Activated T-cell treated with anti-CD3 and anti-CD28 coated beads for 4 hours (primary cell): Measurements from ENCODE around the gene FGF14.
"Not testable (repeated sequence)": the region's sequence is repeated elsewhere in the genome, so short reads cannot be mapped to it uniquely, and the experiment has no call there.

Experiments
- DNase-seq: peaks from one replicate; pipeline ENCODE4 v3.0.0-alpha.2; 2020

Gene FGF14

DNA sequence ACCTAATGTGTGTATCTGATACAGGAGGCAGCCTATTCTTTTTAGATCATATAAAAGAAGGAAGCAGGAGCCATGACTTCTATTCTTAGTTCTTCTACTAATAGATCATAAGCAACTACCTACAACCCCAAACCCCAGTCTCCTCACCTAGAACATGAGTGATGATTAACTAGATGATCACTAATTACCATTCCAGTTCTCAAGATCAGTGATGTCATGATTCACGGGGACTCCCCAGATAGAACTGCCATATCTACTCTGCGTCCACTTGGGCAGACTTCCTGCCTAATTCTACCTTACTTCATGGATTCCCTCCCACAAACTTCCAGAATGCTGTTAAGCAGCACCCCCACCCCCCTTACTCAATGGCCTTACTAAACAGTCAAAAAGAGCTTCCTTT is 380.1 kb downstream of the FGF14 start:
- no peak for DNase-seq

DNA sequence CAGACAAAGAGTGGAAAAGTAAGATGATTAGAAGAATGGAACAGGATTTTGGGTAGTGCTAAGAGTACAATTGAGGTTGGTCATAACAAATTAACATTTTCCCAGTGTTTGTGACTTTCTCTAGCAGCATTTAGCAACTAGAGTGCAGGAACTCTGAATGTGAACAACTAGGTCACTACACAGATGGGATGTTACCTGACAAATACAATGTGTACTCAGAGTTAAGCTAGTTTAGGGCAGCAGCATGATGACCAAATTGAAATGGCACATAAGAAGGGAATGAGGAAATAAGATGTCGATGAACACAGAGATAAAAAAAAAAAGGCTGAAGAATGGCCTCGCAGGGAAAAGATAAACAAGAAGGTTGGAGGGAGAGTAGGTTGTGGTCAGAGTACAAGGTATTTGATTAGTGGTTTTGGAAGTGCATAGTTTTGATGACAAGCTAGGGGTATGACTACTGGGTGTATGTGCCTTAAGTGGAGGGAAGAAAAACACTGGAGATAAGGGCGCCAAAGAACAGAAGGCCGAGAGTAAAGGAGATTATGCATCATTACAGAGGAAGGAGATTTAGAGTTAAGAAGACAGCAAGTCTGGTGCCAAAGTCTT is 381.1 kb downstream of the FGF14 start:
- no peak for DNase-seq

DNA sequence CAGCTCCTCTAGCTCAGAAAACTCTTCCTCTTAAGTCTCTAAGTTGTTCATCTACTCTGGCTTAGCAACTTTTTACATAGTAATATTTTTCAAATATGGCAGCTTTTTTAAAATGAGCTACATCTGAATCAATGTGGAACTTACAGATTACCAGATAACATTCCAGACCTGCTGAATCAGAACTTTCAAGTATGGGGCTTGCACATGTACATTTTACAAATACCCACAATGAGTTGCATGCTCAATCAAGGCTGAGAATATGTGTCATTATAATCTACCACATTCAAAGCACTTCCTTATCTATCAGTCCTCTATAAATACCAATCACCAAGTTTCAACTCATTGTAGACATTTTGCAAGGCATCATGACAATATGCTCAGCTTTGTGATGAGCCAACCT is 383.1 kb downstream of the FGF14 start:
- DNase-seq = no peak

DNA sequence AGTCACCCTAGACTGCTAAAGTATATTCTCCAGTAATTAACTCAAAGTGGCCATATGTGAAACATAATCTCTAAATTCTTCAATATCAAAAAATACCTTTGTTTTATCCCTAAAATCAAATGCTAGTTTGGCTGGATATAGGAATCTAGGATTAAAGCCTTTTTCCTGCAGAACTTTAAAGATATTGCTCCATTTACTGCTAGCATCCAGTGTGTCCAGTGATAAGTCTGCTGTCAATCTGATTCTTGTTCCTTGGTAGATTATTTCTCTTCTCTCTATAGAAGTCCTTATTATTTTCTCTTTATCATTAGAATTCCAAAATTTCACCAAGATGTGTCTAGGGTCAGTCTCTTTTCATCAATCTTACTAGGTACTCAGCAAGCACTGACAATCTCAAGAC is 384.6 kb downstream of the FGF14 start:
- DNase-seq = no peak

DNA sequence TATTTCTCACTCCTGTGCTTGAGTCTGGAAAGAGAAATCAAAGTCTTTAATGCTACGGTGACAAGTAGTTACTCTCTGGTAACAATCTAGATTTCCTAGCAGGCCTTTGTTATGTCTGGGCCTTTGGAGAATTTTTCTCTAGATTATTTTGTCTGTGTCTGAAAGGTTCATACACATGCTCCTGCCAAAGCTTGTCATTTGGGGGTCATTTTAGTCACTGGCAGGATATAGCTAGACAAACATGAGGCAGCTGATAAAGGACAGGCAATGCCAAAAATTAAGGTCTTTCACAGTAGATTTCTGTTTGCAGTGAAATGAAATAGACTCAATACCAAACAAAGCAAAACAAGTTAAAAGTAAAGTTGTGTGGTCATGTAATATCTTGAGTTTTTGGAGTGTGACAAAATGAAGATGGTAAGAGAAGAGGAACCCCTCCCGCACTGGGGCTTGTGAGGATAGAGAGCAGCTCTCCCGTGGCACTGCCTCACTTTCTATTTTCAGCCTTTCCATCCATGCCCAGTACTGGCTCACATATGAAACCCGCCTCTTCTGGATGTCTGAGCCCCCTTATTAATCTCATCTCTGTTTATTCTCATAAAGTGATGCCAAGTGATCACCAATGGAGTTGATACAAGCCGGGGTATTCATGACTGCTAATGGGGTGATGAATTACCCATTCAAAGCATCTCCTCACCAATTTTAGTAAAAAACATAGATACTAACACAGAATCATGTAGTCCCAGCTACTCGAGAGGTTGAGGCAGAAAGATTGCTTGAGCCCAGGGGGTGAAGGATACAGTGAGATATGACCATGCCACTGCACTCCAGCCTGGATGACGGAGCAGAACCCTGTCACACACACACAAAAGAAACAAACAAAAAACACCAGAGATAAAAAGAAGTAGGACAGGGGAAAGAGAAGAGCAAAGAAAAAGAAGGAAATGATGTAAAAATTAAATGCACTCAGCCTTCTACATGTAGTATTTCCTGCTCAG is 389.3 kb downstream of the FGF14 start:
- no peak for DNase-seq

DNA sequence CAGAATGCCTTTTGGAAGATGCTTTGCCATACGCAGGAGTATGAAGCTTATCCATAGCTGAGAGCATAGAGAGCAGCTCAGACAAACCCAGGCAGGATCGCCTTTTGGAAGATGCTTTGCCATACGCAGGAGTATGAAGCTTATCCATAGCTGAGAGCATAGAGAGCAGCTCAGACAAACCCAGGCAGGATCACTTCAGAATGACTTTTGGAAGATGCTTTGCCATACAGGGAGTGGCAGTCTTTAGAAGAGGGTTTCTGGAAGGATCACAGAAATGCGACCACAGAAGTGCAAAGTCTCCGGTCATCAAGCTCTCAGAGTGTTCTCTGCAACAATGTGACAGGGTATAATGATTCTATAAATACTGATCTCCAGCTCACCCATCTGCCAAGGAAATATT is 390.4 kb downstream of the FGF14 start:
- not testable (repeated sequence) for DNase-seq

DNA sequence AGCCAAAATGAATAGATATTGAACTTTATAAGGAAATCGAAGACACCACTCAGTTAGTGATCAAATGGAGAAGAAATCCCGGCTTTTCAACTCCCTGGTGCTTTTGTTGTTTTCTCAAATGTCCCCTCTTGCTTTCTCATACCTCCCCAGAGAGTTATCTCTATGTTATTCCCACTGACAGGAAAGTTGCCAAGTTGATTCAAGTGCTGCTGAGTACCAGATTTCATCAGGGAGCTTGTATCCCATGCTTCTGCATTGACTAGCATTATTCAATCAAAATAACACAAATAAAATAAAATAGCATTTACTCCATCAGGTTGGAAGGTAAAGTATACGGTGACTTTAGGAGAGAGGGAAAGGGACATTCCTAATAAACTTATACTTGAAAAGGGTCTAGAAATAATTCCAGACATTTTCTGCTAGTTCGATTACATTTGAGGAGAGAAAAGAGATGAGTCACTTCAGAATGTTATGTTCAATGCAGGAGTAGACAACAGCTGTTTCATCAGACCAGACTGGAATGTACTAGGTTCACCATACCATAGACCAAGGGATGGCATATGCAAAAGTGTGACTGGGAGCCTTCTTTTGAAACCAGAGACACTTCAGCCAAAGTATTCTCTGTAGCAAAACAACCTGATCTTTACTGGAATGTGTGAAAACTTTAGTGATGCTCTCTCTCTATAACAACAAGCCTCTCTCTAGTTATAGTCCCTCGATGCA is 397.8 kb downstream of the FGF14 start:
- no peak for DNase-seq

DNA sequence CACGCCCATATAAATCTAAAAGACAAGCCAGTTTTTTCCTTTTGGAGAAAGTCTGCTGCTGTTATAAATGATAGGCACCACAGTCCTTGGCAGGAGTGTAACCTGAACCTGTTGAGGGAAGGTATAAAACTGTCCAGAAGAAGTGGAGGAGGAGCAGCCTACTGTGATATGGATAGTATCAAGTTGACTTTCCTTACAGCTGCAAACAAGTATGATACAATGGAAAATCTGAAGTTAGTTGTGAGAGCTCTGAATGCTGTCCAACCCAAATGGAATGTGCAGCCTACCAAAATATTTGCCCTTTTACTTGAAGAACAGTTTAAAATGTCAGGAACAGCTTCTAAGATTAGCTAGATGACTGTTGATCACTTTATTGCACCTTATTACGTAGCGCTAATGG is 399.6 kb downstream of the FGF14 start:
- DNase-seq = no peak

DNA sequence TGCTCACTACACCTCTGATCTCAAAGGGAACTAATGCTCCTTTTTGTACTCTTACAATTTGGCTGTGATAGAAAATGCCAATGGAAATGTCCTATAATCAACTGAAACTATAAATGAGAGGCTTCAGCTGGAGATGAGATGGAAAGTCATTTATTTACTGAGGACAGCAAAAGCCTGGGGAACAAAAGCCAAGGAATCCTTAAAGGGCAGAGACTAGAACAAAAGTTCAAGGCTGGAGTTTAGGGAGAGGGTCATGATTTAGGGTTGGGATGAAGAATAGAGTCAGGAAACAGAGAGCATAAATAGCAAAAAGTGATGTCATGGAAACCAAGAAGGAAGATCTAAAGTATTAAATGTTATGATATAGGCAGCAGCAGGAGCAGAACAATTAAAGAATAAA is 401.1 kb downstream of the FGF14 start:
- DNase-seq = no peak

DNA sequence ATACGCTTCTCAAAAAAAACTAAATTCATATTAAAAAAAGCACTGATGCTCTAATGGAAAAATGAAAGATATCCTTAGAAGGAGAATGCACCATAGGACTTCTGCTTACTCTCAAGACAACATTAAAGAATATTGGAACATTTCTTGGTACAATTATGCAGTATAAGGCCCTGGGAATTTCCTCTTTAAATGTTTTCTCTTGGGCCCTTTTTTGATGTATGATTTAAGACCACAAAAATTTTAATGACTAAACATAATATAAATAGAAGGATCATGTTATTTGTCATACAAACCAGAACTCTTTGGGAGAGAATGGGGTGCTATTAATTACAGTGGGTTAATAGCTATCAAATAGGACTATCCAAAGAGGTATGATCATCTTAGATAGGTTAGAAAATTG is 403.7 kb downstream of the FGF14 start:
- no peak for DNase-seq

DNA sequence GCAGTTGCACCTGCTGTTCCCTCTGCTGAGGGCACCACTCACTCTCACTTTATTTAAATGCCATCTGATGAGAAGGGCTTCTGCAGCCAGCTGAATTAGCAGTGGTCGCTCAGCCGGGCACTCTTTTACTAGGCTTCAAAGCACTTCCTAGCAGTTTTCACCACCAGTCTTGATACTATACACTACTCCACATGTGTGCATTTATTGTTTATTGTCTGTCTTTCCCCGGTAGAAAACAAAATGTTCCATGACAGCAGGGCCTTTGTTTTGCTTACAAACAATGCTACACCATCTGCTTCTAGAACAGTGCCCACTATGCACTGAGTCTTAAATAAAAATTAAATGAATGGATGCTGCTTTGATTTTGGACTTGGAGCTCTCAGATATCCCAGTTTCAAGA is 404.9 kb downstream of the FGF14 start:
- no peak for DNase-seq

DNA sequence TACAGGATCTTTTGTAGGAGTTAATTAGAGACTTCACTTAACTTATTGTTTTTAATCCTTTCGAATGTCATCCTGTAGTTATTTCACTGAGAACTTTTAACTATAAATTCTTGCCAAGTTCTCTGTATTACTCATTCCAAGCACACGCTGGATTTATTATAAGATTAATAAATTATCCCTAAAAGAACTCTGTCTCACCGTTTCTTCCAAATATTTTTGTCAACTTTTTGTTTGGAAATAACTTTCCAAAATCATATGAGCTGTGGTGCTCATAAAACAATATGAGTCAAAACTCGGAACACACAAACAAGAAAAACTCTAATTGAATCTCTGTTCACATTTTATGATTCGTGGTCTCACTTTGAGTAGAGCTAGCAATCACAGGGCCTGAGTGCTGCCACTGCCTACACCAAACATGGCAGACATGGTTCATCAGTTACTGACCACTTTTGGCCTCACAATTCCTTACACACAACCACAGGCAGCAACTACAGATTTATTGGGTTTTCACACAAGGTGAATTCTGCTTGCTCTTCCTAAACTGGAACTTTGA is 412.0 kb downstream of the FGF14 start:
- no peak for DNase-seq

DNA sequence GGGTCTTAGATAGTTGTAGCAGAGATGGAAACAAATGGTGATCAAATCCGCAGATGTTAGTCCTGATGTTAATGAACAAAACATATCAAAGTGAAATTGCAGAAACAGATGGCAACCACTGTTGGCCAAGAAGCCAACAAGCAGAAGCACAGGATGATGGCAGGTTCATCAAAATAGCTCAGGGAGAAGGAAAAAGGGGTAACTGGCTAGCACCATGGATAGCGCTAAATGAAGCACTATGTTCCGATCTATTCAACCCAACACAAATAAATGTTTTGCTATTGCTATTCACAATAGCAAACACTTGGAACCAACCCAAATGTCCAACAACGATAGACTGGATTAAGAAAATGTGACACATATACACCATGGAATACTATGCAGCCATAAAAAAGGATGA is 413.7 kb downstream of the FGF14 start:
- DNase-seq = no peak

DNA sequence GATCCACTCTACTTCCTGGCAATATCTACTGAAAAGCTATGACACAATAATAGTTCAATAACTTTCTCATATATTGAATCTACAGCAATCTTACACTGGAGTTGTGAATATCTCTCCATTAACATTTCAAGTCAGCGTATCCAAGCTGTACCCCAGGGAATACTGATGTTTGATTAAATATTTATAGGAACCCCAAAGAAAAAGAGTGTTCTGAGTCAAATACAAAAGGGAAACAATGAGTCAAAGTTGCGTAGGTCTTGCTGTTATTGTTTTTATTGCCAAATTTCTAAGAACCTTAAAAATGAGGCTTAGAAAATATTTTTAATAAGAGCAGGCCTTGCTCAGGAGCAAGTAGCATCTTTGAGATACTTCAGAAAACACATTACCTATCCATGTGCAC is 415.5 kb downstream of the FGF14 start:
- DNase-seq = no peak

DNA sequence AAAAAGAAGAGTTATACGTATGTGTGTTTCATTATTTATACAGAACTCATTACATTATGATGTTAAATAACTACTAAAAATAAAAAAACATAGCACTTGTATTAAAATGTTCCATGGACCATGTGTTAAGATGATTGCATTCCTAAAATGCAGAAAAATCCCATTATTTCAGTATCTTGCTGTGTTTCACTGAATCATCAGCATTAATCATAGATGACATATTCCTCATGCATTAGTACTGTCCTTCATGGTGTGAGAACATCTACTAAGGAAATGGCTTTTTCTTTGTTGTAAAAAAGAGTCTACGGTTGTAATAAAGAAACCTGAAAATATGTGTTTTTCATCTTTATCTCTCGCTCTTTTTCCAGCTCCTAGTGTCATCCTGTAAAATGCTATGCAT is 416.5 kb downstream of the FGF14 start:
- no peak for DNase-seq

DNA sequence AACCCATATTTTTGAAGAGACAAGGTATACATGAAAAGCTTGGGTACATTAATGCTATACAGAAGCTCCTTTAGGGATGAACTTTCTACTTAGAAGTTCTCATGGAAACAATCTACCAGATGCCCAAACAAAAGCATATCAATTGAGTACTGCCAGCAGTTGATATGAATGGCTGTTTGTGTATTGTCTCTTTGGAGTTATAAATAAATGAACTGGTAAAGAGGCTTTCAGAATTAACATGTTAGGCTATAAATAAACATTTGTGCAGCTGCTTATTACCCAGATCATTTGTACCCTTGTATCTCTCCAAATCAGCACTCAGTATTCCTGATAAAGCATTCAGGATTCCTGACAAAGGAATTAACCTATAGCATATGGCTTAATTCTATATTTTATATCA is 418.9 kb downstream of the FGF14 start:
- DNase-seq = no peak

DNA sequence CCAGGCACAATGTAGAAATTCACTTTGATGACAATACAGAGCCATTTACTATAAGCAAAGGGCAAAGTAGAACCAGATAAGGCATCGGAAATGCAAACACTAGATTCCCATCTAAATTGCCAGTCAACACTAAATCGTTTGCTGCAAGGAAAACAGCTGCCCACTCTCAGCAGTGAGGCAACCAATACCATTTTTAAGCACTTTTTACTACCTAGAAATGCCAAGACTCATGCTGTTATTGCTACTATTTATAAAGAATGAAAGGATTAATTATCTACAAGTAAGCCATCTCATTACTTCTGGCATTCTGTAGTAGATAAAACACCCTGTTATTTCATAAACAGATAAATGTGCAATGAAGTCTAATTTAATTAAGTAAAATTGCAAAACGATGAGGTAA is 422.0 kb downstream of the FGF14 start:
- DNase-seq = no peak

DNA sequence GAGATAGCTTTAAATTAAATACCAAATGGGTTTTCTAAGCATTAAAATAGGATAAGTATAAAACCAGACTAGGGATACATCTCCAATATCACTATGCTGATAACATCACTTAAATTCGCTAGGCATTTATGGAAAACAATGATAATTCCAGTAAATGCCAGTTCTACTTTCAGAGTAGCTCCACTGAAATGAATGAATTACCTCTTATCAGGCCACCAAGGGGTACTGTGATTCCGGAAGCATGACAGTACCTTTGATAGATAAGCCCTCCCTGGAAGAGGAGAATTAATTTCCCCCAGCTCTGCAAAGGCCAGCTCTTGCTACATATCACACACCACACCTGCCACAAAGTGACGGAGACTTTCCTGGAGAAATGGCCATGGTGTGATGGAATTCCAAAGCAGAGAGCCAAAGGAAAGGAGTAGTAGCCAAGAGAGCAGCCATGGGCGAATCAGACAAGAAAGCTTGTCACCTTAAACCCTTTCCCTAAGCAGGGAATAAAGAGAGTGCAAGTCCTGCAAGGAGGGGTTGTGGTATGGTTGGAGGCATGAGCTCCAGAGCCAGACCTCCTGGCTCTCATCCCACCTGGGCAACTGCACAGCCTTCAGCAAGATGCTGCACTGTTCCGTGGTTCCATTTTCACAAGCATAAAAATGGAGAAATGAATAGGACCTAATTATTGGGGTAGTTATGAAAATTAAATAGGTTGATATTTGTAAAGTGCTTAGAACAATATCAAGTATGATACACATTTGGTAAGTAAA is 423.1 kb downstream of the FGF14 start:
- no peak for DNase-seq

DNA sequence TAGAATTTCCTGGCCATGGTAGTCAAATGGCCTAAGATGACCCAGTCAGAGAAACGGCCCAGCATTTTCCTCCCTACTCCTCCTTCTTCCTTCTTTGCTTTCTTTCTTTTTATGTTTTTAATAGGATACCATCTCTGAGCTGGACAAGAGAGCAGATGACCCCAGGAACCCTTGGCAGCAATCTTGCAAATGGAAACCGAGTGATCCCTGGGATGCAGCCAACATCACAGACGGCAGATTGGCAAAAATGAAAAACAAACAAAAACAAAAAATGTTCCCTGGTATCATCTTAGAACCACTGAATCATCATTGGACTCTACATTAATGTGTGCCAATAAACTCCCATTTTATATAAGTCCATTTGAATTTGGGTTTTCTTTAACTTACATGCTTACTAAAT is 424.4 kb downstream of the FGF14 start:
- no peak for DNase-seq

DNA sequence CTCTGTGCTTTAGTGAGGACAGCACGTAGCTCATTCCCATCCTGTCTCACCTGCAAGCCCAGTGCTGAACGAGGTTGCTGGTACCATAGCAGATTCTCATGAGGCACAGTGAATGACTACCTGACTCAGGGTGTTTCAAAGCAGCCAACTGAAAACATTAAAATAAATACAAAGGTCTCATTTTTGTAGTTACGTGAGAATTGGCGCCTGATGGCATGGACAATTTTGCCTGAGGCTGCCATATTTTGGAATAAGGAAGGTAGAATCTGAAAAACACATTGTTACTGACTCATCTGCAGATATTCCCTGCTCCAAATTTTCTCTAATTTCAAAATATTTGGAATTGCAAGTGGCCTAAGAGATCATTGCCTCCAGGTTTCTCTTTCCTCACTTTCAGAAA is 429.7 kb downstream of the FGF14 start:
- DNase-seq = no peak

DNA sequence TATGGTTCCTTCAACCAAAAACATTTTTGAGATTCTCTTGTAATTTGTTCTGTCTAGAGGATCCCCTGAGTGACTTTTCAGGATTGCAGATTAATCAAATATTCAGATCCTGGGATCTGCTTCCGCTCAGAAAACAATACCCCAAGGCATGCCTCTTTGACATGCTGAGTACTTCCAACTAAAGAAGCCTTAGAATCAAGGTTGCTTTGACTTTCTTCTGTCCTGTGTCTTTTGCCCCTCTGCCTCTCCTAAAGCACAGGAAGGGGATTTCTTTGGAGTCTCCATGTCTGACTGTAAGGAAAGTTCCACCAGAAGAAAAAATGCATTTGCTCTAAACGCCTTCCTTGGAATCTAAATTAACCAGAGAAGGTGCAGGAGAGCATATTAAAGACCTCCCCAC is 431.5 kb downstream of the FGF14 start:
- DNase-seq = no peak

DNA sequence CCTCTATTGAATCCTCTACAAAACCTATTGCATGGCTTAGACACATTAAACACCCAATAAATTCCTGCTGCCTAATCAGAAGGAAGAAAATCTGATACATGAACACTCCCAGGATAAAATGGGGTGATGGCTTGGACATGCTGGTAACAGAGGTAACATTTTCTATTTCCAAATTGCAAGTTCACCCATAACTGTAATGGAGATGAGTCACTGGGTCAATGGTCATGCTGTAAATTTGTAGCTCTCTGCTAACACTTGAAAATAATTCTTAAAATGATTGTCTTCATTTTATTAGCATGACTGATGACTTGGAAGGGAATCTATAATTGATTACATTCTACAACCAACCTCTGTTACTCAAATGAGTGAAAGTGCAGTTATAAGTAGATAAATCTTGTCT is 434.1 kb downstream of the FGF14 start:
- DNase-seq = no peak

DNA sequence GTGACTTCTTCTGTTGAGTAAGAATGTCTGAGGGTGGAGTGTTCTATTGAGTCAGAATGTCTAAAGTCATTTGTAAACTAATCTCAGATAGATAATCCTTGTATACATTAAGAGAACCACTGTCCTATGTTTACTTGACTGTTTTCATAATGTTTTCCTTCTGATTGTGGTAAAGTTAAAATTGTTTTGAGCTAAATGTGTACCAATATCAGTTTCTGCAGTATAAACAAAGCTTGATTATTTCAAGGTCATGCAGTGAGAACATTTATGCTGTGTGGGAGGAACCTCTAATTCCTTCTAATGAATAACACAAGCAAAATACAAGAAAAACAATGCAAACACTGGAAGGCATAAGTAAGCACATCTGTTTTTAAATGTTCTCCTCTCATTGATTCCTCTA is 434.6 kb downstream of the FGF14 start:
- DNase-seq = no peak
